Activated CD4-positive, CD25-positive, alpha-beta regulatory T cell treated with anti-CD3 and anti-CD28 coated beads, Interleukin-2, amount 50 U/mL, for 72 hours (primary cell): ENCODE results near the gene PPP2CA.
"Not testable (repeated sequence)": the region's sequence is repeated elsewhere in the genome, so short reads cannot be mapped to it uniquely, and the experiment has no call there.

Experiments
- DNase-seq: peaks from one replicate; pipeline ENCODE4 v3.0.0; 2021

PPP2CA gene

GRCh38 chr5:134188092-134188491, 37.8 kb downstream of the PPP2CA start:
- DNase-seq = no peak

- DNase-seq = peak; percentile 77
Observed at GRCh38 chr5:134184155-134185135, 41.4 kb downstream of the PPP2CA start.

GRCh38 chr5:134183481-134183880, 42.4 kb downstream of the PPP2CA start:
- DNase-seq = no peak

GRCh38 chr5:134178096-134178419, 47.8 kb downstream of the PPP2CA start:
- DNase-seq = no peak

GRCh38 chr5:134177369-134178095, 48.3 kb downstream of the PPP2CA start:
- no peak for DNase-seq

- peak; percentile 89 for DNase-seq
Observed at GRCh38 chr5:134176511-134177368, 49.1 kb downstream of the PPP2CA start, which contains the start of gene SKP1. SKP1 (minus strand) TSS chr5:134176950; CDS start chr5:134174022, 2,928 bp downstream.

- DNase-seq = no peak
Observed at GRCh38 chr5:134175921-134176510, 49.9 kb downstream of the PPP2CA start.

- no peak for DNase-seq
Observed at GRCh38 chr5:134174841-134175839, 50.7 kb downstream of the PPP2CA start.

- DNase-seq = no peak
Observed at GRCh38 chr5:134171972-134172371, 53.9 kb downstream of the PPP2CA start.

- no peak for DNase-seq
Observed at GRCh38 chr5:134162592-134162991, 63.3 kb downstream of the PPP2CA start.

GRCh38 chr5:134161513-134162395, 64.1 kb downstream of the PPP2CA start:
- no peak for DNase-seq

- DNase-seq = no peak
Observed at GRCh38 chr5:134153657-134154056, 72.2 kb downstream of the PPP2CA start.

GRCh38 chr5:134153241-134153640, 72.6 kb downstream of the PPP2CA start:
- DNase-seq = no peak

- not testable (repeated sequence) for DNase-seq
Observed at GRCh38 chr5:134152173-134152832, 73.6 kb downstream of the PPP2CA start.

GRCh38 chr5:134151723-134152122, 74.2 kb downstream of the PPP2CA start:
- DNase-seq = no peak

- DNase-seq = no peak
Observed at GRCh38 chr5:134149571-134150303, 76.1 kb downstream of the PPP2CA start.

GRCh38 chr5:134148986-134149539, 76.8 kb downstream of the PPP2CA start:
- DNase-seq = no peak

GRCh38 chr5:134148316-134148715, 77.6 kb downstream of the PPP2CA start:
- no peak for DNase-seq
